ENCODE measurements around the gene BDKRB2. TPM values are rescaled to one million over a fixed set of nuclear protein-coding genes. Genes with fewer than 3 reads are reported as not detected.

BDKRB2 gene
- polyA plus RNA-seq, 1 donor from 2014 or later, result not detected

DNA sequence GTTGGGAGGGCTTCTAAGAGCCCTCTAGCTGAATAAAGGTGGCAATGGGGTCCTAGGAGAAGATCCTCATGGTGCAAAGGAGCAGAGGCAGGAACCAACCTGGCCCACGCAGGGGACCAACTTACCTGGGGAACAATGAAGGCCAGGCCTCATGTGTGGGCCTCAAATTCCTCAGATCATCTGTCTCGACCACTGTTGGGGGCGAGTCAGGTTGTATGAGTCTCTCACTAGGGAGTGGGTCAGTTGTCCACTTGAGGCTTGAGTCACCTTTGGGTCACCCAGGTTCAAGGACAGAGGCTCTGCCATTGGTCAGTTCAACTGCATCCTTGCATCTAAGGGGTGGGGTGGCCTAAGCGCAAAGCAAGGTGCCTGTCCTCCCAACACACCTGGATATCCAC is 43.7 kb upstream of the BDKRB2 start:
- Histone ChIP-seq H3K27ac (ENCODE audit: low read length) (no peak overlapping the region), H3K27me3 (ENCODE audit: insufficient read depth, low read depth, low read length) (no peaks in the 10 kb centered on the region), H4K20me1 (ENCODE audit: insufficient read depth) (no peaks in the 10 kb centered on the region), H3K79me2 (replicated peaks; ENCODE audit: insufficient read depth, low read length) (no peaks in the 10 kb centered on the region), H3K4me3 (ENCODE audit: low read length) (no peak overlapping the region), H3K36me3 (ENCODE audit: insufficient read depth, low read length) (no peaks in the 10 kb centered on the region), H2AFZ (ENCODE audit: low read depth, low read length) (no peak overlapping the region), H3F3A (ENCODE audit: insufficient read depth, low read length, poor library complexity, severe bottlenecking) (no peaks in the 10 kb centered on the region), H3K9ac (ENCODE audit: low read length) (no peak overlapping the region), H3K4me2 (ENCODE audit: low read length) (no peak overlapping the region), H3K9me3 (ENCODE audit: low read length) (no peaks in the 10 kb centered on the region), H3K9me2 (ENCODE audit: insufficient read depth, low read length) (no peaks in the 10 kb centered on the region)
- no peak for TF ChIP-seq RAD21 (conservative IDR thresholded peaks at IDR 0.05)
- no peak for TF ChIP-seq EZH2 (IDR thresholded peaks at IDR 0.05; ENCODE audit: borderline replicate concordance, insufficient read depth, low read length, poor library complexity, severe bottlenecking)
- no peak for TF ChIP-seq MXI1 (conservative IDR thresholded peaks at IDR 0.05; ENCODE audit: poor library complexity, severe bottlenecking)
- TF ChIP-seq TAF1 (IDR thresholded peaks at IDR 0.05; ENCODE audit: low read depth), result no peak
- TF ChIP-seq, protein P1, sequence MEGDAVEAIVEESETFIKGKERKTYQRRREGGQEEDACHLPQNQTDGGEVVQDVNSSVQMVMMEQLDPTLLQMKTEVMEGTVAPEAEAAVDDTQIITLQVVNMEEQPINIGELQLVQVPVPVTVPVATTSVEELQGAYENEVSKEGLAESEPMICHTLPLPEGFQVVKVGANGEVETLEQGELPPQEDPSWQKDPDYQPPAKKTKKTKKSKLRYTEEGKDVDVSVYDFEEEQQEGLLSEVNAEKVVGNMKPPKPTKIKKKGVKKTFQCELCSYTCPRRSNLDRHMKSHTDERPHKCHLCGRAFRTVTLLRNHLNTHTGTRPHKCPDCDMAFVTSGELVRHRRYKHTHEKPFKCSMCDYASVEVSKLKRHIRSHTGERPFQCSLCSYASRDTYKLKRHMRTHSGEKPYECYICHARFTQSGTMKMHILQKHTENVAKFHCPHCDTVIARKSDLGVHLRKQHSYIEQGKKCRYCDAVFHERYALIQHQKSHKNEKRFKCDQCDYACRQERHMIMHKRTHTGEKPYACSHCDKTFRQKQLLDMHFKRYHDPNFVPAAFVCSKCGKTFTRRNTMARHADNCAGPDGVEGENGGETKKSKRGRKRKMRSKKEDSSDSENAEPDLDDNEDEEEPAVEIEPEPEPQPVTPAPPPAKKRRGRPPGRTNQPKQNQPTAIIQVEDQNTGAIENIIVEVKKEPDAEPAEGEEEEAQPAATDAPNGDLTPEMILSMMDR (IDR thresholded peaks at IDR 0.05; ENCODE audit: poor library complexity, severe bottlenecking), result no peak
- TF ChIP-seq SMC3 (conservative IDR thresholded peaks at IDR 0.05; ENCODE audit: poor library complexity), result no peak
- TF ChIP-seq, protein P2, sequence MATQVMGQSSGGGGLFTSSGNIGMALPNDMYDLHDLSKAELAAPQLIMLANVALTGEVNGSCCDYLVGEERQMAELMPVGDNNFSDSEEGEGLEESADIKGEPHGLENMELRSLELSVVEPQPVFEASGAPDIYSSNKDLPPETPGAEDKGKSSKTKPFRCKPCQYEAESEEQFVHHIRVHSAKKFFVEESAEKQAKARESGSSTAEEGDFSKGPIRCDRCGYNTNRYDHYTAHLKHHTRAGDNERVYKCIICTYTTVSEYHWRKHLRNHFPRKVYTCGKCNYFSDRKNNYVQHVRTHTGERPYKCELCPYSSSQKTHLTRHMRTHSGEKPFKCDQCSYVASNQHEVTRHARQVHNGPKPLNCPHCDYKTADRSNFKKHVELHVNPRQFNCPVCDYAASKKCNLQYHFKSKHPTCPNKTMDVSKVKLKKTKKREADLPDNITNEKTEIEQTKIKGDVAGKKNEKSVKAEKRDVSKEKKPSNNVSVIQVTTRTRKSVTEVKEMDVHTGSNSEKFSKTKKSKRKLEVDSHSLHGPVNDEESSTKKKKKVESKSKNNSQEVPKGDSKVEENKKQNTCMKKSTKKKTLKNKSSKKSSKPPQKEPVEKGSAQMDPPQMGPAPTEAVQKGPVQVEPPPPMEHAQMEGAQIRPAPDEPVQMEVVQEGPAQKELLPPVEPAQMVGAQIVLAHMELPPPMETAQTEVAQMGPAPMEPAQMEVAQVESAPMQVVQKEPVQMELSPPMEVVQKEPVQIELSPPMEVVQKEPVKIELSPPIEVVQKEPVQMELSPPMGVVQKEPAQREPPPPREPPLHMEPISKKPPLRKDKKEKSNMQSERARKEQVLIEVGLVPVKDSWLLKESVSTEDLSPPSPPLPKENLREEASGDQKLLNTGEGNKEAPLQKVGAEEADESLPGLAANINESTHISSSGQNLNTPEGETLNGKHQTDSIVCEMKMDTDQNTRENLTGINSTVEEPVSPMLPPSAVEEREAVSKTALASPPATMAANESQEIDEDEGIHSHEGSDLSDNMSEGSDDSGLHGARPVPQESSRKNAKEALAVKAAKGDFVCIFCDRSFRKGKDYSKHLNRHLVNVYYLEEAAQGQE (IDR thresholded peaks at IDR 0.05; ENCODE audit: borderline replicate concordance), result no peak
- TF ChIP-seq EP300 (conservative IDR thresholded peaks at IDR 0.05; ENCODE audit: poor library complexity, severe bottlenecking), result no peak
- TF ChIP-seq POLR2AphosphoS5 (IDR thresholded peaks at IDR 0.05), result no peak

DNA sequence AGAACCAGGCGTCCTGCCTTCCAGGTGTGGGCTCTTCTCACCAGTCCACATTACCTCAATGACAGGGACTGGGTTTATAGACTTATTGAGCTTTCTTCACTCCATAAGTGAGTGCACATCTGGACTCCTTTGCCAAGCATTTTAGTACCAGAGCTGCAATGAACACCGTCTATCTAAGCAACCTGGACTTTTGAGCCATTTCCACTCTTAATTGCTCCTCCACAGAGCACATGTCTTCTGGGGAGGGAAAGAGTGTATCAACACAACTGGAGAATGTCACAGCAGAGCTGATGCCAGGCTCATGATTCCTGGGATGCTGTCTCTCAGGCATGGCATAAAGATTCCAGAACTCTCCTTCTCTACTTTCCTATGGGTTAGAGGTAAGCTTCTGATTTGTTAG is 43.0 kb upstream of the BDKRB2 start:
- H2AFZ ChIP-seq (ENCODE audit: low read depth, low read length), result no peak overlapping the region
- no peaks in the 10 kb centered on the region for H3K36me3 ChIP-seq (ENCODE audit: insufficient read depth, low read length)
- no peaks in the 10 kb centered on the region for H3K9me3 ChIP-seq (ENCODE audit: low read length)
- H3F3A ChIP-seq (ENCODE audit: insufficient read depth, low read length, poor library complexity, severe bottlenecking), result no peaks in the 10 kb centered on the region
- no peak overlapping the region for H3K4me2 ChIP-seq (ENCODE audit: low read length)
- no peak overlapping the region for H3K27ac ChIP-seq (ENCODE audit: low read length)
- no peaks in the 10 kb centered on the region for H3K27me3 ChIP-seq (ENCODE audit: insufficient read depth, low read depth, low read length)
- no peaks in the 10 kb centered on the region for H4K20me1 ChIP-seq (ENCODE audit: insufficient read depth)
- no peaks in the 10 kb centered on the region for H3K79me2 ChIP-seq (replicated peaks; ENCODE audit: insufficient read depth, low read length)
- H3K9me2 ChIP-seq (ENCODE audit: insufficient read depth, low read length), result no peaks in the 10 kb centered on the region
- H3K9ac ChIP-seq (ENCODE audit: low read length), result no peak overlapping the region
- TF ChIP-seq SMC3 (conservative IDR thresholded peaks at IDR 0.05; ENCODE audit: poor library complexity), result no peak
- TF ChIP-seq POLR2AphosphoS5 (IDR thresholded peaks at IDR 0.05), result no peak
- no peak for TF ChIP-seq EZH2 (IDR thresholded peaks at IDR 0.05; ENCODE audit: borderline replicate concordance, insufficient read depth, low read length, poor library complexity, severe bottlenecking)
- TF ChIP-seq TAF1 (IDR thresholded peaks at IDR 0.05; ENCODE audit: low read depth), result no peak
- TF ChIP-seq, protein P2 (IDR thresholded peaks at IDR 0.05; ENCODE audit: borderline replicate concordance), result no peak
- TF ChIP-seq, protein P1 (IDR thresholded peaks at IDR 0.05; ENCODE audit: poor library complexity, severe bottlenecking), result no peak
- TF ChIP-seq EP300 (conservative IDR thresholded peaks at IDR 0.05; ENCODE audit: poor library complexity, severe bottlenecking), result no peak
- no peak for TF ChIP-seq RAD21 (conservative IDR thresholded peaks at IDR 0.05)
- TF ChIP-seq MXI1 (conservative IDR thresholded peaks at IDR 0.05; ENCODE audit: poor library complexity, severe bottlenecking), result no peak
- no peak overlapping the region for H3K4me3 ChIP-seq (ENCODE audit: low read length)
